ENCODE results near the gene MALT1.

MALT1 gene

GRCh38 chr18:58687871-58688308, 16.6 kb downstream of the MALT1 start:
- DNase-seq (ENCODE audit: low read depth in 2 of 2, low spot score in 1 of 2) = peak in 1 of 2 donors; percentile 24

- no peak for DNase-seq (ENCODE audit: low read depth in 2 of 2, low spot score in 1 of 2)
Measured at GRCh38 chr18:58690259-58690658, 19.0 kb downstream of the MALT1 start.

- no peak for DNase-seq (ENCODE audit: low read depth in 2 of 2, low spot score in 1 of 2)
Measured at GRCh38 chr18:58691256-58691655, 20.0 kb downstream of the MALT1 start.

GRCh38 chr18:58692422-58693185, 21.3 kb downstream of the MALT1 start:
- DNase-seq (ENCODE audit: low read depth in 2 of 2, low spot score in 1 of 2) = no peak

- DNase-seq (ENCODE audit: low read depth in 2 of 2, low spot score in 1 of 2) = no peak
Measured at GRCh38 chr18:58694221-58694620, 23.0 kb downstream of the MALT1 start.

- DNase-seq (ENCODE audit: low read depth in 2 of 2, low spot score in 1 of 2) = no peak
Measured at GRCh38 chr18:58694720-58695468, 23.6 kb downstream of the MALT1 start.

GRCh38 chr18:58695772-58696171, 24.5 kb downstream of the MALT1 start:
- DNase-seq (ENCODE audit: low read depth in 2 of 2, low spot score in 1 of 2) = no peak

- DNase-seq (ENCODE audit: low read depth in 2 of 2, low spot score in 1 of 2) = no peak
Measured at GRCh38 chr18:58697146-58697545, 25.9 kb downstream of the MALT1 start.

- DNase-seq (ENCODE audit: low read depth in 2 of 2, low spot score in 1 of 2) = no peak
Measured at GRCh38 chr18:58698701-58699193, 27.5 kb downstream of the MALT1 start.

GRCh38 chr18:58699551-58699950, 28.3 kb downstream of the MALT1 start:
- DNase-seq (ENCODE audit: low read depth in 2 of 2, low spot score in 1 of 2) = no peak

GRCh38 chr18:58700209-58700608, 28.9 kb downstream of the MALT1 start:
- DNase-seq (ENCODE audit: low read depth in 2 of 2, low spot score in 1 of 2) = no peak

GRCh38 chr18:58712930-58713329, 41.7 kb downstream of the MALT1 start:
- no peak for DNase-seq (ENCODE audit: low read depth in 2 of 2, low spot score in 1 of 2)

GRCh38 chr18:58714259-58714658, 43.0 kb downstream of the MALT1 start:
- DNase-seq (ENCODE audit: low read depth in 2 of 2, low spot score in 1 of 2) = no peak

GRCh38 chr18:58714821-58715220, 43.6 kb downstream of the MALT1 start:
- DNase-seq (ENCODE audit: low read depth in 2 of 2, low spot score in 1 of 2) = no peak

GRCh38 chr18:58715540-58715939, 44.3 kb downstream of the MALT1 start:
- no peak for DNase-seq (ENCODE audit: low read depth in 2 of 2, low spot score in 1 of 2)

- no peak for DNase-seq (ENCODE audit: low read depth in 2 of 2, low spot score in 1 of 2)
Measured at GRCh38 chr18:58716060-58716756, 44.9 kb downstream of the MALT1 start.

GRCh38 chr18:58721566-58722239, 50.4 kb downstream of the MALT1 start:
- DNase-seq (ENCODE audit: low read depth in 2 of 2, low spot score in 1 of 2) = peak in 1 of 2 donors; percentile 0

GRCh38 chr18:58723810-58724602, 52.7 kb downstream of the MALT1 start:
- DNase-seq (ENCODE audit: low read depth in 2 of 2, low spot score in 1 of 2) = no peak

GRCh38 chr18:58726671-58727070, 55.4 kb downstream of the MALT1 start:
- DNase-seq (ENCODE audit: low read depth in 2 of 2, low spot score in 1 of 2) = no peak

GRCh38 chr18:58727776-58728500, 56.7 kb downstream of the MALT1 start:
- DNase-seq (ENCODE audit: low read depth in 2 of 2, low spot score in 1 of 2) = no peak
